Natural killer cell (primary cell): ENCODE results near the gene NCR2. TPM values are rescaled to one million over a fixed set of nuclear protein-coding genes. Genes with fewer than 3 reads are reported as not detected.

Experiments used
- ATAC-seq, 3 donors: fragments of 150-1000 bp in 2 of 3; fragments of 200-7000 bp in 1 of 3; cut with Tn5 transposase; 1 replicate in 1 of 3; 2 replicates in 2 of 3; pipeline ENCODE4 v1.10.0; 2021; ENCODE audit warnings: mild to moderate bottlenecking in 2 of 3, moderate library complexity in 2 of 3
- DNase-seq, 2 donors: peaks; one replicate each; pipeline versions ENCODE4 v3.0.0 to v3.0.0-alpha.2; 2013 to 2021; ENCODE audit warnings: mixed read lengths in 1 of 2
- H3K27ac ChIP-seq: one replicate; pipeline ENCODE4 v1.5.1; 2013; ENCODE audit warnings: mild to moderate bottlenecking, low read length
- H3K27me3 ChIP-seq: one replicate; pipeline ENCODE4 v1.6.1; 2013; ENCODE audit warnings: low read length; ENCODE audit not compliant: control insufficient read depth, insufficient read depth
- H3K36me3 ChIP-seq: one replicate; pipeline ENCODE4 v1.6.1; 2013; ENCODE audit warnings: low read length; ENCODE audit not compliant: control insufficient read depth, insufficient read depth
- H3K4me1 ChIP-seq: one replicate; pipeline ENCODE4 v1.6.1; 2013; ENCODE audit warnings: low read length; ENCODE audit not compliant: control insufficient read depth, insufficient read depth
- H3K4me3 ChIP-seq: one replicate; pipeline ENCODE4 v1.5.1; 2013; ENCODE audit warnings: low read length
- H3K9me3 ChIP-seq: one replicate; pipeline ENCODE4 v1.6.1; 2013; ENCODE audit warnings: low read length; ENCODE audit not compliant: control insufficient read depth, insufficient read depth
- H3K27ac Mint-ChIP-seq, 2 donors: one replicate each; pipeline ENCODE4 v1.8.0; 2022; ENCODE audit warnings: mild to moderate bottlenecking in 2 of 2, mixed read lengths in 2 of 2, moderate library complexity in 1 of 2
- H3K27me3 Mint-ChIP-seq, 2 donors: one replicate each; pipeline ENCODE4 v1.8.0; 2022; ENCODE audit warnings: low read depth in 2 of 2, mixed read lengths in 2 of 2
- H3K36me3 Mint-ChIP-seq: one replicate; pipeline ENCODE4 v1.8.0; 2022; ENCODE audit warnings: mixed read lengths
- H3K4me1 Mint-ChIP-seq, 2 donors: one replicate each; pipeline ENCODE4 v1.8.0; 2022; ENCODE audit warnings: mixed read lengths in 2 of 2
- H3K4me3 Mint-ChIP-seq: one replicate; pipeline ENCODE4 v1.8.0; 2022; ENCODE audit warnings: mild to moderate bottlenecking, moderate library complexity, mixed read lengths
- H3K9me3 Mint-ChIP-seq, 2 donors: one replicate each; pipeline ENCODE4 v1.8.0; 2022; ENCODE audit warnings: mixed read lengths in 2 of 2
- CTCF ChIP-seq: fragments of 200-600 bp; IDR thresholded peaks from one replicate; pipeline ENCODE4 v1.8.0; 2022; ENCODE audit warnings: antibody characterized with exemption
- WGBS: methylation state at CpG from one replicate; pipeline ENCODE4 v1.1.7; 2013; ENCODE audit warnings: missing lambda C conversion rate; ENCODE audit not compliant: insufficient coverage; 5-methylcytosine and 5-hydroxymethylcytosine counted together
- intact Hi-C: fragments of 100-400 bp; cut with micrococcal nuclease; formaldehyde crosslinking; loops from one replicate; pipeline ENCODE4 v1.14.2; 2022
- total RNA-seq, 4 donors: library from RNA; stranded (reverse); fragments of 120-200 nt in 1 of 4; gene quantifications; one replicate each; pipeline versions ENCODE4 v1.2.3 to v1.2.4, GENCODE V29; 2013 to 2022

NCR2 gene
- total RNA-seq, 3 donors from 2014 or later (not counting 1 experiment from before 2014, with no cell fraction given) = not detected

- no peaks in the 10 kb centered on the region for H3K27me3 ChIP-seq
- no peak overlapping the region for H3K4me3 ChIP-seq
- no peaks in the 10 kb centered on the region for H3K27me3 Mint-ChIP-seq
- H3K9me3 Mint-ChIP-seq = peaks cover 0 to 4% of the 10 kb centered on the region in 2 donors
- H3K4me3 Mint-ChIP-seq = peak overlapping the region; percentile 29
- H3K27ac ChIP-seq = peak overlapping the region; percentile 65
- H3K36me3 Mint-ChIP-seq = no peaks in the 10 kb centered on the region
- no peak for TF ChIP-seq CTCF
- no peaks in the 10 kb centered on the region for H3K9me3 ChIP-seq
- ATAC-seq (peak; percentile 58 to 84 (median 81)), DNase-seq (peak in 1 of 2 donors; percentile 76)
- intact Hi-C loops = no loop called here
- no peaks in the 10 kb centered on the region for H3K4me1 ChIP-seq
- H3K36me3 ChIP-seq = no peaks in the 10 kb centered on the region
- WGBS = 42% methylated on average over 2 of the region's 3 CpGs
- H3K4me1 Mint-ChIP-seq = peaks cover 17 to 22% of the 10 kb centered on the region in 2 donors
- peak overlapping the region; percentile 34 to 65 for H3K27ac Mint-ChIP-seq
Observed at GRCh38 chr6:41298785-41299502, 36.5 kb upstream of the NCR2 start.

- DNase-seq (no peak), ATAC-seq (no peak)
- H3K4me1 ChIP-seq = no peaks in the 10 kb centered on the region
- intact Hi-C loops = no loop called here
- H3K9me3 ChIP-seq = no peaks in the 10 kb centered on the region
- no peaks in the 10 kb centered on the region for H3K36me3 ChIP-seq
- TF ChIP-seq CTCF = no peak
- Mint-ChIP-seq H3K4me1 (peaks cover 16 to 17% of the 10 kb centered on the region in 2 donors), H3K9me3 (no peaks in the 10 kb centered on the region), H3K36me3 (no peaks in the 10 kb centered on the region), H3K27ac (no peak overlapping the region), H3K27me3 (peaks cover 0 to 10% of the 10 kb centered on the region in 2 donors), H3K4me3 (no peak overlapping the region)
- no peaks in the 10 kb centered on the region for H3K27me3 ChIP-seq
- H3K27ac ChIP-seq = no peak overlapping the region
- WGBS = 33% methylated on average over 4 of the region's 5 CpGs
- no peak overlapping the region for H3K4me3 ChIP-seq
Observed at GRCh38 chr6:41302638-41303037, 32.8 kb upstream of the NCR2 start.

GRCh38 chr6:41306187-41306854 lies 29.1 kb upstream of the NCR2 start:
- H3K4me1 ChIP-seq = no peaks in the 10 kb centered on the region
- Mint-ChIP-seq H3K4me1 (no peaks in the 10 kb centered on the region), H3K4me3 (no peak overlapping the region), H3K36me3 (no peaks in the 10 kb centered on the region), H3K27ac (no peak overlapping the region), H3K9me3 (no peaks in the 10 kb centered on the region), H3K27me3 (peaks cover 4 to 18% of the 10 kb centered on the region in 2 donors)
- 42% methylated on average over 13 of the region's 13 CpGs for WGBS
- DNase-seq (peak in 1 of 2 donors; percentile 82), ATAC-seq (peak in 2 of 3 donors; percentile 42 to 45)
- H3K27me3 ChIP-seq = no peaks in the 10 kb centered on the region
- intact Hi-C loops = loop anchor here (2.0 kb wide), 2 partner anchors 62 to 376 kb away; no protein-coding TSS in a partner anchor
- peak; percentile 86 for TF ChIP-seq CTCF
- no peaks in the 10 kb centered on the region for H3K9me3 ChIP-seq
- no peak overlapping the region for H3K4me3 ChIP-seq
- H3K27ac ChIP-seq = no peak overlapping the region
- no peaks in the 10 kb centered on the region for H3K36me3 ChIP-seq
